Limb (tissue), 2 donors: ENCODE measurements around the gene VPS18.

Experiments
- DNase-seq, 2 donors: peaks; one replicate each; pipeline ENCODE4 v3.0.0-alpha.2; 2016; ENCODE audit errors: extremely low spot score in 2 of 2

Gene VPS18

DNA sequence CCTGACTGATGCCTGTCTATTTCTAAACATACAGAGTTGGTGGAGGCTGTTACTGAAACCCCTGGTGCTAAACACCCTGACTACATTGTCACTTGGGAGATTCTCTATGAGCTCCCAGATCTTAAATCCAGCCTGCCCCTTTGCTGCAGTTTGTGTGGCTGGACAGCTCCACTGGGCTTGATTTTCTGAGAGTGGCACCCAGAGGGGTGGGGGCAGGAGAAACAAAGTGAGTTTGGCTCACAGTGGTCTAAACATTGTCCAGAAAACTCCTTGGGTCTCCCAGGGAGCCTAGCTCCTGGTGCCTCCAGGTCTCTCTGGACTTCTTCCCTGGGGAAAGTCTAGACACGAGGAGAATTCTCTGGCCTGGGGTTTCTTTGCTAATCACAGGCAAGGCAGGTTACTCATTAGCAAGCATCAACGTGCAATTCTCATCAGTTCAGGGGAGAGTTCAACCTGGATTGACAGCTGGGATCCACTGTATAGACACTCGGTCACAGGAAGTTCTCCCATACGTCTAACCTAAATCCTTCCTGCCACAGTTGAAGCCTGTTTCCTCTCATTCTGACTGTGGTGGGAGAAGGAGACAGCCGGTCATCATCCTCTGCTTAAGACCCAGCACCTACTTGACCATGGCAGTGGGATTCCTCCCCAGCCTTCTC, 27.8 kb downstream of the VPS18 start:
- no peak for DNase-seq

DNA sequence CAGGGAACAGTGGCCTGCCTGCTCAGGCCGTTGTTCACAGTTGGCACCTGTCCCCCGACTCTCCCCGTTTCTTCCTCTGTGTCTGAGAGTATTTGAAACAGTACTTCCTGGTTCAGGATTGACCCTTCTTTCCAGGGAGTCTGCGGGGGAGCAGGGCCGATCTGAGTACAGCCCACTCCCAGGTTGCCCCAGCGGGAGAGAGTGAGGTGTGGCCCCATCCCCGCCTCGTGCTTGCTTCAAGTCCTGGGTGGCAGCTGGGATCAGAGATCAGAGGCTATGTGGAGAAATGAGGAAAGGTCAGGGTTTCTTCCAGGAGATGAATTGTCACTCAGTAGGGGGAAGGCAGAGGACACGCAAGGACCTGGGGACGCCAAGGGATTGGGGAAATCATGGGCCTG, 28.4 kb downstream of the VPS18 start:
- no peak for DNase-seq

- DNase-seq: no peak
These were observed 29.3 kb downstream of the VPS18 start for GRCh38 chr15:40923551-40923950.

DNA sequence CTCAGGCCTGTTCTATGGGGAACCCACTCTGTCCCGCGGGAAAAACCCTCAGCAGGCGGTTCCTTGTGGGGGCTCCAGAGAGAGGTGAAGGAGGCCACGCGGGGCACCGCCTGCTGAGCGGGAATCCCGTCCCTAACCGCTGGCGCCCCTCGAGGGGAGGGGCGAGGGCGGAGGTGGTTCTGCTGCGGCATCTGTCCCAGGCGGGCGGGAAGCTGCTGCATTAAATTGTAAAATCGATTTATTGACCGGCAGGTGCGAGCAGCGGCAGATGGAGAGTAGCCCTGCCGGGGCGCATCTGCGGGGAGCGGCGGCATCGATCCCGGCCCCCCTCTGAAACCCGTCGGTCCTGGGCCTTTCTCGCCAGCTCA, 31.2 kb downstream of the VPS18 start:
- DNase-seq: no peak

DNA sequence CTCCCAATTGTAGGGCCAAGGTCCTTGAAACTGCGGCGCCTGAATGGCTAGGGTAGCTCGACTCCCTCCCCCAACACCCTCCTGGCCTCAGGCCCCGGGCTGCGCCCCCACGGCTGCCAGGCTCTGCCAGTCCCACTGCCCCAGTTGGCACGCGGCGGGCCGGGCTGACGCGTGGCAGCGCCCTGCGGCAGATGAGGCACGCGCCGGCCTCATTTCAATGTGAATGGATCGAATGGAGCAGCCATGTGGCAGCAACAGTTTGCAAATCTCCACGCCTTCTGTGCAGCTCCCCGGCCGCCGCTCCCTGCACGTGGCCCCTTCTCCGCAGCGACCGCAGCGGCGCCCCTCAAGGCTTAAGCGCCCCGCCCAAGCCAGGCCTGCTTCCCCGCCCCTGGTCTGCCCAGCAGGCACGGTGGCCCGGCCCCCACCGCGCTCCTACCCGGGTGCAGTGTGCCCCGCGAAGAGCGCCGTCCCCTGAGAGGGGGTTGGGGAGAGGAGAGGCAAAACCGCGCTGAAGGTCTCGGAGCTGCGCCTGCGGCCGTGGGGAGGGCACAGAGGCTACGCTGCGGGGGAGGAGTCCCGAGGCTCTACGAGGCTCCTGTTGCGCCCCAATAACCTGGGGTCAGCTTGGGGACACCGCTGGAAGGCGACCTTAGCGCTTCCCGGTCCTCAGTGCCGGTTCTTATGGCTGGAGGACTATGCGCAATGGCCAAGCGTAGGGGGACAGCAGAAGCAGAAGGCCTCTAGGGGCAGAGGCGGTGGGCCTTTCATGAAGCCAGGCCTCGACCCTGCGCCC, 31.8 kb downstream of the VPS18 start:
- DNase-seq: peak in 1 of 2 donors; percentile 68

DNA sequence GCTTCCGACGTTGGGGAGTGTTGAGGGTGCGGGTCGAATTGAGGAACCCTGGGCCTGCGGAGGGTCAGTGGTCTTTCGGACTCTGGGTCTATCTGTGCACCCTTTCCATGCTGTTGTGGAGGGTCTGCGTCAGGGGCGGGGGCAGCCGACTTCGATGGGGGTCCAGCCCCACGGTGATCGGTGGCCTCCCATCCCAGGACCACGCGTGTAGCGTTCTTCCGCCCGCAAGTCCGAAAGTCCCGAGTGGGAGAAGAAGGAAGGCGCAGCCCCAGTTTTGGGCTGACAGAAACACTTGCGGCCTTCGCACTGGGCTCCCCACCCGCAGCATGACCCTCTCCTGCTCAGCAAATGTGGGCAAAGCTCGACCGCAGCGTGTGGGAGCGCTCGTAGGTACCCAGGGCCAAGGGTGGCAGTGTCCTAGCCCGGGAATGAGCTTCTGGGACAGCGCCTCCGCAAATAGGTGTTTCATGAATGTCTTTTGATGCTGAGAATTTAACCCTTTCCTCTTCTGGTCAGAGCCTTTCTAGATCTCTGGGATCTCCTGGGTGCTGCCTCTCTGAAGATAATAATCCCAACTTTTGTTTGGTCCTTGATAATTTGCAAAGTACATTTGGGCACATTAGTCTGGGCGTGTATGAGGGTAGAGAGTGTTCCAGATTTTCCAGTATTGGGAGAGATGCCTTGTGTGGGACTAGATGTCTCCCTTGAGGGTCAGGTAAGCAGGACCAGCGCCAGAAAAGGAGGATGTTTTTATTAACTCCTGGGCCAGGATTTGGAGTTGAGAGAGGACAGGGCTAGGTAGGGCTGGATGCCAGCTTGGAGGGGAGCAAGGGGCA, 32.6 kb downstream of the VPS18 start:
- no peak for DNase-seq

GRCh38 chr15:40927495-40927872, 33.2 kb downstream of the VPS18 start:
- no peak for DNase-seq

- no peak for DNase-seq
These were observed 33.9 kb downstream of the VPS18 start for GRCh38 chr15:40927873-40928806.

GRCh38 chr15:40928821-40929659, 34.8 kb downstream of the VPS18 start, which contains the start of gene DLL4:
Gene DLL4, plus strand, starts transcription at chr15:40929340. Its CDS starts 329 bp downstream, at chr15:40929669.
- DNase-seq: peak; percentile 30 to 74

DNA sequence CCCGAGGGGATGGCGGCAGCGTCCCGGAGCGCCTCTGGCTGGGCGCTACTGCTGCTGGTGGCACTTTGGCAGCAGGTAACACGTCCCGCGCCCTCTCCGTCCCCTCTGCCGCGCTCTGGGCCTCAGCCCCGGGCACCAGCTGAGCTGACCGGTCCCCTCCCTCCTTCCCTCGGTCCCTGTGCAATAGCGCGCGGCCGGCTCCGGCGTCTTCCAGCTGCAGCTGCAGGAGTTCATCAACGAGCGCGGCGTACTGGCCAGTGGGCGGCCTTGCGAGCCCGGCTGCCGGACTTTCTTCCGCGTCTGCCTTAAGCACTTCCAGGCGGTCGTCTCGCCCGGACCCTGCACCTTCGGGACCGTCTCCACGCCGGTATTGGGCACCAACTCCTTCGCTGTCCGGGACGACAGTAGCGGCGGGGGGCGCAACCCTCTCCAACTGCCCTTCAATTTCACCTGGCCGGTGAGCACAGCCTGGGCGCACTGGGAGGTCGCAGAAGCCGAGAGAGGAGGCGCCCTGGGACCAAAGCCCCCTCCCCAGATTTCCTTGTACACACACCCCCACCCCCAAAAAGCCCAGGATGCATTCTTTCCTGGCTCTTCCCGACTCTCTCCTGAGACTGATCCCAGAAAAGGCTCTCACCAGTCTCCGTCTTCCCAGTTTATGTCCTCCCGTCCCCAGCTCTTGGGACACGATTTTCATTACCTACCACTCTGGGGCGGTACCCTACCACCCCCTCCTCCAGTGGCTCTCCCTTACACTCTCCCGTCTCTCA, 35.6 kb downstream of the VPS18 start:
- peak; percentile 27 to 71 for DNase-seq

GRCh38 chr15:40930430-40931299, 36.4 kb downstream of the VPS18 start:
- peak in 1 of 2 donors; percentile 80 for DNase-seq

DNA sequence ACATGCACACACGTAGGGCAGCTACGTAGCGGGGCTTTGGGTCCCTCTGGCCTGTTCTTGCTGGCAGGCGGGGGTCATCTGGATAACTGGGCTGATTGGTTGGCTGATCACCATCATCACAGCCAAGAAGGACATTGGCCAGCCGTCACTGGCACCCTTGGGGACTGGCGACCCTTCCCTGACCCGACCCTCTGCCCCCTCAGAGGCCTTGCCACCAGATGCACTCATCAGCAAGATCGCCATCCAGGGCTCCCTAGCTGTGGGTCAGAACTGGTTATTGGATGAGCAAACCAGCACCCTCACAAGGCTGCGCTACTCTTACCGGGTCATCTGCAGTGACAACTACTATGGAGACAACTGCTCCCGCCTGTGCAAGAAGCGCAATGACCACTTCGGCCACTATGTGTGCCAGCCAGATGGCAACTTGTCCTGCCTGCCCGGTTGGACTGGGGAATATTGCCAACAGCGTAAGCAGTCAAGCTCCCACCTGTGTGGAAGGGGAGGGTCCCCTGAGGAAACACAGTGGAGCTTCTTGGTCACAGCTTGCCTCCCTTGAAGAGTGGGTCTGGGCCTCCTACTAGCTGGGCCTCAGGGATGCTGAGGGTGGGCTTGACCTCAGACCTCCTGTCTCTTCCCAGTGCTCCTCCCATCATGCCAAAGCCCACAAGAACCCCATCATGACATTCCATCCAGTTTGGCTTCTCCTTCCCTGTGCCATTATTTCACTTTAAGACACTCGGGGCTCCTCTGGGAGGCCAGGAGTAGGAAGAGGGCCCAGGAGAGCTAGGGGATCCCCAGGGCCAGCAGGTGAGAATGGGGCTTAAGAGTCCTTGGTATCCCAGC, 37.3 kb downstream of the VPS18 start:
- DNase-seq: no peak

GRCh38 chr15:40932156-40932555, 37.9 kb downstream of the VPS18 start:
- no peak for DNase-seq

DNA sequence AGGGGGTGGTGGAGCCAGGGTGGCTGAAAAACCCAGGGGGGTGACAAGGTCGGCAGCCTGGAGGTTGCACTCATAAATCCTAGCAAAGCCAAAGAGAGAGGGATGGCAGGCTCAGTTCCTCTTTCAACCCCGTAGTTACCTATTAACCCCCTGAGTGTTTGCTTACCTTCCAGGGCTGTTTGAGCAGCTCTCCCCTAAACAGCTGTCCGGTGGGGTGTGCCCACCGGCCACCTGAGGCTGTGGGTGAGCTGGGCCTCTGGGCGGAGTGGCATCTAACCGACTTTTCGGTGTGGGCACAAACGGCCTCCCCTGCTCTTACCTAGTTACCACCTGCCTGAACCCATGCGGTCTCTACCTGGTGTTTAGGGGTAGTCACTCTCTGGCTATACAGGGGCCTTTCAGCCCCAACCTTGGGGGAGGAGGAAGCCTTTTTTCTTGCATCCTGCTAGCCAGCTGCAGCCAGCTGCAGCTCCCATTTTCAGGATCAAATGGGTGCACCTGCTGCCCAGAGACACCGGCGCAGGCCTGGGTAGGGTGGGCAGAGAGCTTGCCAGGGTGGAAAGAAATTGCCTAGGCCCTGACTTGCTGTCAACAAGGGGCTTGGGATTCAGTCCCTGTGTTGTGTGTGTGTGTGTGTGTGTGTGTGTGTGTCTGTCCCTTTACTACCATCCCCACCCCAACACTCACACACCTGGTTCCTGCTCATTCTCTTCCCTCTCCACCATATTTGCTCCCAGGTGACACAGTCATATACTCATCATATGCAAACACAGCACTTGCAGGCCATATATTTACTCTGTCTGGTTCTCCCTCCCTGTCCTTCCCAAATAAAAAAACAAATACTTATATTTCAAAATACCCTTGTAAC, 38.6 kb downstream of the VPS18 start:
- DNase-seq: no peak

DNA sequence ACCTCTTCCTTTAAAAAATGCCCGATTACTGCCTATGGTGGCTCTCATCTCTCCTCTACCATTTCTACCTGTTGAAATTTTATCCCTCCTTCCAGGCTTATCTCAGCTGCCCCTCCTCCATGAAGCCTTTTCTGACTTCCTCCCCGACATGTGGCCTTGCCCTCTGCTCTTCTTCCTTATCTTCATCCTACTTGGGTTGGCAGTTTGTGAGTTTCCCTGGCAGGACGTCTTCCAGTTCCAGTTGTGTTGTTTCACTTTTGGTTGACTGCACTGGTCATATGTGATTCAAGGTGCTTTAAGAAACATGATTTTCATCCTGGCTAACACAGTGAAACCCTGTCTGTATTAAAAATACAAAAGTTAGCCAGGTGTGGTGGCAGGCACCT, 39.3 kb downstream of the VPS18 start:
- no peak for DNase-seq

DNA sequence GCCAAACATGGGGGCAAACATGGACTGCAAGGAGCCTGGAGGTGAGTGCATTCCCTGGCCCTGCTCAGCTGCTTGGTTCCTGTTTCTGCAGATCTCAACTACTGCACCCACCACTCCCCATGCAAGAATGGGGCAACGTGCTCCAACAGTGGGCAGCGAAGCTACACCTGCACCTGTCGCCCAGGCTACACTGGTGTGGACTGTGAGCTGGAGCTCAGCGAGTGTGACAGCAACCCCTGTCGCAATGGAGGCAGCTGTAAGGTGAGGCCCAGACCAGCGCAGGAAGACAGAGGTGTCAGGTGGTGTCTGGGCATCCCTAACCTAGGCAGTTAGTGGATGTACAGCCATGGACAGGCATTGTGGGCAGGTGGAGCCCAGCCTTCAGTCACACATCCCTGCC, 40.2 kb downstream of the VPS18 start:
- DNase-seq: no peak
